GM18861 (cell line): ENCODE results near the gene HSPA4L.

ENCODE experiments used
- ATAC-seq: cut with Tn5 transposase; IDR thresholded peaks from one replicate; pipeline ENCODE4 v1.9.1; 2021; ENCODE audit not compliant: unreplicated experiment

Gene HSPA4L

GRCh38 chr4:127782275-127783025, at the start of gene HSPA4L:
Gene HSPA4L (plus strand): TSS chr4:127782322. CDS start chr4:127782551, 229 bp downstream.
- peak; percentile 67 for ATAC-seq

- ATAC-seq = peak; percentile 91
These were observed 49.3 kb upstream of the HSPA4L start for GRCh38 chr4:127732623-127733328.

- ATAC-seq = no peak
These were observed 47.1 kb upstream of the HSPA4L start for GRCh38 chr4:127734976-127735375.

GRCh38 chr4:127737295-127737694, 44.8 kb upstream of the HSPA4L start:
- no peak for ATAC-seq

- no peak for ATAC-seq
These were observed 40.9 kb upstream of the HSPA4L start for GRCh38 chr4:127741247-127741646.

GRCh38 chr4:127747883-127748282, 34.2 kb upstream of the HSPA4L start:
- ATAC-seq = no peak

GRCh38 chr4:127748957-127749356, 33.2 kb upstream of the HSPA4L start:
- no peak for ATAC-seq

GRCh38 chr4:127756906-127757305, 25.2 kb upstream of the HSPA4L start:
- ATAC-seq = no peak

GRCh38 chr4:127759228-127759820, 22.8 kb upstream of the HSPA4L start:
- ATAC-seq = peak; percentile 94

GRCh38 chr4:127759893-127760292, 22.2 kb upstream of the HSPA4L start:
- no peak for ATAC-seq

- ATAC-seq = no peak
These were observed 10.4 kb upstream of the HSPA4L start for GRCh38 chr4:127771535-127772275.

GRCh38 chr4:127772769-127773671, 9.1 kb upstream of the HSPA4L start:
- no peak for ATAC-seq

- no peak for ATAC-seq
These were observed 6.3 kb upstream of the HSPA4L start for GRCh38 chr4:127775843-127776242.

GRCh38 chr4:127776620-127777019, 5.5 kb upstream of the HSPA4L start:
- ATAC-seq = no peak

GRCh38 chr4:127777487-127777886, 4.6 kb upstream of the HSPA4L start:
- ATAC-seq = no peak

GRCh38 chr4:127778102-127778501, 4.0 kb upstream of the HSPA4L start:
- no peak for ATAC-seq

- ATAC-seq = no peak
These were observed 1.5 kb upstream of the HSPA4L start for GRCh38 chr4:127780598-127780997.

GRCh38 chr4:127781300-127782024, 660 bp upstream of the HSPA4L start:
- ATAC-seq = peak; percentile 26

- ATAC-seq = no peak
These were observed 172 bp upstream of the HSPA4L start for GRCh38 chr4:127782025-127782274.
